ENCODE measurements around the gene ABCB9. TPM values are rescaled to one million over a fixed set of nuclear protein-coding genes. Genes with fewer than 3 reads are reported as not detected.

Gene ABCB9
- total RNA-seq, 1 experiment from 2014 or later: 32.7 TPM

DNA sequence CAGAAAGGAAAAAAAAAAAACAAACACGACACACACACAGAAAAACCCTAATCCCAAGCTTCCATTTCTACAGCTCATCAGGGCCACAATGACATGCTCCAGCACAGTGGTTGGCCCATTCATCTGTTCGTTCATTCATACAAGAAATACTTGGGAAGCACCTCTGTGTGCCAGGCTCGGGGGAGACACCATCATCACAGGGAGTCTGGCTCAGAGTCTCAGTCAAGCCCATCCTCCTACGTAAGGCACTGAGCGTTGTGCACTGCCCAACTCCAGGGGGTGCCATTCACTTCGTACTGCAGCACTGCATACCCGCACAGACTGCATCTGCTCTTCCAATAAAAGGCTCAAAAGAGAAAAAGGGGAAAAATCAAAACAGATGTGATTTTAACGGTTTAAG is 85.6 kb downstream of the ABCB9 start:
- in situ Hi-C loops (cut with HindIII; ENCODE audit: low pct_unique_long_range_greater_than_20kb, low sequenced_read_pairs) (no loop called here), intact Hi-C loops (cut with micrococcal nuclease; ENCODE audit: unreplicated experiment) (no loop called here)
- H3K27ac ChIP-seq (ENCODE audit: low read length): peak overlapping the region; percentile 100
- CTCF ChIA-PET: interaction anchor here (1.4 kb wide), 1 partner anchor 20 kb away, joined by 7 read pairs; no protein-coding TSS in a partner anchor
- DNase-seq (ENCODE audit: low read depth, low spot score): no peak
- H3K4me3 ChIP-seq (ENCODE audit: low read depth in 2 of 2, low read length in 2 of 2): no peak overlapping the region
- no peaks in the 10 kb centered on the region for H3K27me3 ChIP-seq (ENCODE audit: control insufficient read depth, insufficient read depth, low read length)
- H3K4me1 ChIP-seq (ENCODE audit: control insufficient read depth, insufficient read depth, low read length): peaks cover 95% of the 10 kb centered on the region
- no TSS peak for BruUV-seq (replicated peaks)
- POLR2A ChIA-PET: interaction anchor here (0.7 to 1.1 kb wide), 2 partner anchors 8 to 95 kb away, joined by 3 to 4 read pairs; no protein-coding TSS in a partner anchor
- peak; percentile 86 for TF ChIP-seq CTCF (IDR thresholded peaks at IDR 0.05)
- no peak for TF ChIP-seq SIN3A (IDR thresholded peaks at IDR 0.05; ENCODE audit: borderline replicate concordance, insufficient read depth, low read depth, low read length)
- peaks cover 2% of the 10 kb centered on the region; the same call in 1 of the 2 replicates for H3K36me3 ChIP-seq (ENCODE audit: control insufficient read depth, insufficient read depth, low read length)
- ATAC-seq: peak; percentile 86
- H3K9me3 ChIP-seq (ENCODE audit: control insufficient read depth, insufficient read depth, low read depth, low read length): no peaks in the 10 kb centered on the region

DNA sequence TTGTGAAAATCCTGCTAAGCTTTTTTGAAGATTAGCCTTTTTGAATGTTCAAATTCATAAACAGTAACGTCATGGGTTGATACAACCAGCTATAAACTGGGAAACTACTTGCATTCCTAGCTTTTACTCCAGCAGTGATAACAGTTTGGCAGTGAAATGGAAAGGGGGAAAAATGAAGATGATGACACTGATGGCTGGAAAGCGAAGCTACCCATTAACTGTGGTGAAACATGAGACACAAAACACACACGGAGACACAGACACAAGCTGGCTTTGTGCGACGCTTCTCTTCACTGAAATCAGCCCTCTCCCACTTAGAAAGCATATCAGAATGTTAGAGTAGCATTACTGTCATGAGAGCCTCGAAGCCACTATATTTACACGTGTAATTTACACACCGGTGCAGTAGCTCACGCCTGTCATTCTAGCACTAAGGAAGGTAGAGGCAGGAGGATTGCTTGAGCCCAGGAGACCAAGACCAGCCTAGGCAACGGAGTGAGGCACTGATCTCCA is 86.1 kb downstream of the ABCB9 start:
- CTCF ChIA-PET: interaction anchor here (1.1 to 1.4 kb wide), 2 partner anchors 14 to 20 kb away, joined by 3 to 7 read pairs; no protein-coding TSS in a partner anchor
- BruUV-seq (replicated peaks): no TSS peak
- H3K4me3 ChIP-seq (ENCODE audit: low read depth in 2 of 2, low read length in 2 of 2): no peak overlapping the region
- no peaks in the 10 kb centered on the region for H3K9me3 ChIP-seq (ENCODE audit: control insufficient read depth, insufficient read depth, low read depth, low read length)
- TF ChIP-seq REST (IDR thresholded peaks at IDR 0.05; ENCODE audit: insufficient read depth in 1 of 2, low read depth in 2 of 2, low read length in 1 of 2) (no peak), POLR2AphosphoS5 (IDR thresholded peaks at IDR 0.05; ENCODE audit: low read depth, low read length) (no peak)
- H3K27me3 ChIP-seq (ENCODE audit: control insufficient read depth, insufficient read depth, low read length): no peaks in the 10 kb centered on the region
- H3K4me1 ChIP-seq (ENCODE audit: control insufficient read depth, insufficient read depth, low read length): peaks cover 98% of the 10 kb centered on the region
- ATAC-seq: no peak
- DNase-seq (ENCODE audit: low read depth, low spot score): no peak
- H3K27ac ChIP-seq (ENCODE audit: low read length): peak overlapping the region; percentile 100
- peaks cover 2% of the 10 kb centered on the region; the same call in 1 of the 2 replicates for H3K36me3 ChIP-seq (ENCODE audit: control insufficient read depth, insufficient read depth, low read length)
- intact Hi-C loops (cut with micrococcal nuclease; ENCODE audit: unreplicated experiment): no loop called here
- POLR2A ChIA-PET: interaction anchor here (0.7 to 1.1 kb wide), 3 partner anchors 9 to 95 kb away, joined by 3 to 4 read pairs (median 3); no protein-coding TSS in a partner anchor
- in situ Hi-C loops (cut with HindIII; ENCODE audit: low pct_unique_long_range_greater_than_20kb, low sequenced_read_pairs): no loop called here

Small RNAs within 50 kb of the gene (microRNA-seq; reads per million reads assigned to microRNA genes)
- gene MIR4304 (ENCODE audit: unreplicated experiment): not detected

Other genes starting within 250 kb of the ABCB9 start
- not detected for gene HCAR3, start 249.7 kb downstream of the ABCB9 start, total RNA-seq (2021; ENCODE audit: unreplicated experiment)
- 0.31 TPM for gene HCAR1, start 235.6 kb downstream of the ABCB9 start, total RNA-seq (2021; ENCODE audit: unreplicated experiment)
- 68.7 TPM for gene DENR, start 213.6 kb downstream of the ABCB9 start, total RNA-seq (2021; ENCODE audit: unreplicated experiment)
- gene CCDC62, start 191.9 kb downstream of the ABCB9 start, total RNA-seq (2021; ENCODE audit: unreplicated experiment): 0.44 TPM
- gene HIP1R, start 131.0 kb downstream of the ABCB9 start, total RNA-seq (2021; ENCODE audit: unreplicated experiment): 36.7 TPM
- 76.7 TPM for gene VPS37B, start 70.3 kb downstream of the ABCB9 start, total RNA-seq (2021; ENCODE audit: unreplicated experiment)
- 32.0 TPM for gene OGFOD2, start 8.8 kb upstream of the ABCB9 start, total RNA-seq (2021; ENCODE audit: unreplicated experiment)
- gene ARL6IP4, start 14.2 kb upstream of the ABCB9 start, total RNA-seq (2021; ENCODE audit: unreplicated experiment): 184 TPM
- 26.4 TPM for gene PITPNM2, start 184.6 kb upstream of the ABCB9 start, total RNA-seq (2021; ENCODE audit: unreplicated experiment)